ENCODE data around the gene C1orf159.

The C1orf159 gene

DNA sequence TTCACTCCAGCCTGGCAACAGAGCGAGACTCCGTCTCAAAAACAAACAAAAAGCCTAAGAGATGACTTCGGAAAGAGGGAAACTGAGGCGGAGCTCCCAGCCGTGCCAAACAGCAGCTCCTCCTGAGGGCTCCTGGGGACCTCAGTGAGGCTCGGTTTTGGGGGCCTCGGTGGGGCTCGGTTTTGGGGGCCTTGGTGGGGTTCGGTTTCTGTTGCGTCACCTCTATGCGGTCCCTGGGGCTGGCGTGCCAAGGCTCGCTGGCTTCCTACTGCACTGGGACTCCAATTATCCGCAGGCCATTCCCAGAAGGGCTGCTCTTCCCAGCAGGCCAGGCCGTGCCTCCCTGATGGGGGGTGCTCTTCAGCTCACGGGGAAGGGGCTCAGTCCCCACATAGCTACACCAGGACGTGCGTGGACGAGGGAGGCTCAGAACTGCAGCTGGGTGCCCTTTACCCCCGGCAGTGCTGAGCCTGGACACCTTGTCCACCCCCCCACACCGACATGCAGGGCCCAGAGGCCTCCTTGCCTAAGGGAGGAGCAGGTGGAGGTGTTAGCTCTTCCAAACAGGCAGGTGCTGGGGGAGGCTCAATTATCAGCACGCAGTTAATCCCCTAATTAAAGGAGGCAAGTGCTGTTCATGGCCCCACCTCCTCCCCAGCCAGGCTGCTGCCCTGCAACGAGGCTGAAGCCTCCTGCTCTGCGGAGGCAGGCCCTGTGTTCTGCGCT lies 5.1 kb upstream of the C1orf159 start:
- Histone ChIP-seq H3K9me3 (ENCODE audit: control insufficient read depth, low read length) (no peaks in the 10 kb centered on the region), H3K36me3 (ENCODE audit: control insufficient read depth, insufficient read depth, low read length, severe bottlenecking) (no peaks in the 10 kb centered on the region), H3K4me1 (ENCODE audit: control insufficient read depth, insufficient read depth, low read length) (peaks cover 4% of the 10 kb centered on the region), H3K27me3 (replicated peaks; ENCODE audit: control insufficient read depth, insufficient read depth, low read length) (peaks cover 27% of the 10 kb centered on the region), H3K4me3 (ENCODE audit: low read length) (no peak overlapping the region), H3K9ac (ENCODE audit: low read length) (no peak overlapping the region)
- DNase-seq (ENCODE audit: low read depth) = no peak

DNA sequence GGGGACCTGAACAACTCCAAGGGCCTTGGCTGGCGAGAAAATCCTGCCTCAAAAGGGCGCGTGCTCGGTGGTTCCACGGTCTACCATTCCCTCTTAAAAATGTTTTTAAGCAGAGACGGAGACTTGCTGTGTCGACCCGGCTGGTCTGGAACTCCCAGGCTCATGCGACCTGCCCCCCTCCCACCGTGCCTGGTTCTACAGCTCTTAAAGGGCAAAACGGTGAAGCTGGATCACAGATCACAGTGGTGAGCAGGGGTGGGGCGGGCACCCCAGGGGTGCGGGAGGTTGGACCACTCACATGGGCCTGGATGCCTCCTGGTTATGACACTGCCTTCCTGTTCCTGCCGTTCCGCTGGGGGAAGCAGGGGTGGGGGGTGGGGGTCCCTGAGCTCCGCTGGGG lies 4.2 kb upstream of the C1orf159 start:
- Histone ChIP-seq H3K36me3 (ENCODE audit: control insufficient read depth, insufficient read depth, low read length, severe bottlenecking) (no peaks in the 10 kb centered on the region), H3K9me3 (ENCODE audit: control insufficient read depth, low read length) (no peaks in the 10 kb centered on the region), H3K27me3 (replicated peaks; ENCODE audit: control insufficient read depth, insufficient read depth, low read length) (peaks cover 27% of the 10 kb centered on the region), H3K4me3 (ENCODE audit: low read length) (no peak overlapping the region), H3K9ac (ENCODE audit: low read length) (no peak overlapping the region), H3K4me1 (ENCODE audit: control insufficient read depth, insufficient read depth, low read length) (peaks cover 4% of the 10 kb centered on the region)
- DNase-seq (ENCODE audit: low read depth) = no peak

DNA sequence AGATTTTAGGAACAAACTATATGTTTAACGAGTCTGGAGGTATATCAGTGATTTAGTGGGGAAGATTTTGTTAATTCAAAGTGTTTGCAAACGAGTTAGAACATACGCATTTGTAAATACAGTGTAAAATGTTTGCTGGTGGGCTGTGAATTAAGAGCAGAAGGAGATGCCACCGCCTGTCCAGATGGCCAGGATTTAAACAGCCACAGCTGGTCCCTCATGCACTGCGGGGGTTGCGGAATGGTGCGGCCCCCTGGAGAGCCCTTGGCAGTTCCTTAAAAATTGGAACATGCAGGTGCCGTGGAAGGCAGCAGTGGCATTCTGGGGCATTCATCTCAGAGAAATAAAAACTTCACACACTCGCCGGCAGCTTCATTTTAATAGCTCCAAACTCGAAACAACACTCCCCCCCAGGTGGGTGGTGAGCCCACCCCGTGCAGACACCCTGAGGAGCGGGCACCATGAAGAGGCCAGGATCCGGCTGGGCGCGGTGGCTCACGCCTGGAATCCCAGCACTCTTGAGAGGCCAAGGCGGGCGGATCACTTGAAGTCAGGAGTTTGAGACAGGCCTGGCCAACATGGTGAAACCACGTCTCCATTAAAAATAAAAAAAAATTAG lies 3.5 kb upstream of the C1orf159 start:
- DNase-seq (ENCODE audit: low read depth) = no peak
- H3K4me3 ChIP-seq (ENCODE audit: low read length) = no peak overlapping the region
- no peaks in the 10 kb centered on the region for H3K36me3 ChIP-seq (ENCODE audit: control insufficient read depth, insufficient read depth, low read length, severe bottlenecking)
- H3K9me3 ChIP-seq (ENCODE audit: control insufficient read depth, low read length) = no peaks in the 10 kb centered on the region
- peaks cover 27% of the 10 kb centered on the region for H3K27me3 ChIP-seq (replicated peaks; ENCODE audit: control insufficient read depth, insufficient read depth, low read length)
- no peak overlapping the region for H3K9ac ChIP-seq (ENCODE audit: low read length)
- peaks cover 7% of the 10 kb centered on the region for H3K4me1 ChIP-seq (ENCODE audit: control insufficient read depth, insufficient read depth, low read length)

DNA sequence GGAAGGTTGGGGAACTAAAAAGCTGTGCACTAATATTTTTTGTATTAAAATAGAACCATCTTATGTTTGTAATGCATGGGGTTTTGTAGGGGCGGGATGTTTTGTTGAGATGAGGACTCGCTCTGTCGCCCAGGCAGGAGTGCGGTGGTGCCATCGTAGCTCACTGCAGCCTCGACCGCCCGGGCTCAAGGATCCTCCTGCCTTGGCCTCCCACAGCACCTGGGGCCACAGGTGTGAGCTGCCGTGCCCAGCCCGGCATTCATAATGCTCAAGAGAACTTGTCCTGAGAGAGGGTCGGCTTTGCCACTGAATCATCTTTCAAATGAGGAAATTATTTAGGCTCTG lies 3.0 kb upstream of the C1orf159 start:
- Histone ChIP-seq H3K9me3 (ENCODE audit: control insufficient read depth, low read length) (no peaks in the 10 kb centered on the region), H3K36me3 (ENCODE audit: control insufficient read depth, insufficient read depth, low read length, severe bottlenecking) (no peaks in the 10 kb centered on the region), H3K9ac (ENCODE audit: low read length) (no peak overlapping the region), H3K4me3 (ENCODE audit: low read length) (no peak overlapping the region), H3K4me1 (ENCODE audit: control insufficient read depth, insufficient read depth, low read length) (peaks cover 7% of the 10 kb centered on the region), H3K27me3 (replicated peaks; ENCODE audit: control insufficient read depth, insufficient read depth, low read length) (peaks cover 27% of the 10 kb centered on the region)
- DNase-seq (ENCODE audit: low read depth) = no peak

DNA sequence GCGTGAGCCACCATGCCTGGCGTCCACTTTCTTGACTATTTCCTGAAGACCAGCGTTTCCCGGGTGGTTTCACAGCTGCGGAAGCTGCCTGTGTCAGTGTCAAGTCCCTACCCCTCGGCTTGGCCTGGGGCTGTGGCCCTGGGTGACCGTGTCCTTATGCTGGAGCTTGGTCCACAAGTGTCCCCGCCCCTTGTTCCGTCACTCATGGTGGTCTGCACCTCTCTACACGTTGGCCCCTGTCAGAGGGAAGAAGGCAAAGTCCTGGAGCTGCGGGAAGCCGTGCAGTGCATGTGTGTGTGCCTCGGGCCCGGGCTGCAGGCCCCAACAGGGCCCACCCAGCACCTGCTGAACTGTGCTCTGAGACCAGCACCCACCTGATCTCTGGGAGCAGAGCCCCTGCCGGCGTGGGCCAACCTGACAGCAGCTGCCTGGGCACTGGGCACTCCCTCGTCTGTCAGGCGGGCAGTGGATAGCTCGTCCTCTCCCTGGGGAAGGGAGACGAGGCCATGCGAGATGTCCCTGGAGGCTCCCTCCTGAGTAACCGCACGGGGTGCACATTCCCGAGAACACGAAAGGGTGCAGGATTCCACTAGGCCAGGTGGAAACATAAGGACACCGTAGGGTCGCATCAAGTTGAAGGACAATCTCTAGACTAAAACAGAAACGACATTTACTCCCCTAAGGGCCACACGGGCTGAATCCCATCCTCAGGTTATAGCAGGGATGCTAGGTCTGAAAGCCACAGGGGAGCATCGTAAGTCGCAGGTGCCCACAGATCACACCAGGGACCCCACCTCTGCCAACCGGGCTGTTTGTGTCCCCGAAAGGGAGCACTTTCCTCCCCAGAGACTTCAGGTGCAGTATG lies 2.4 kb upstream of the C1orf159 start:
- H3K9me3 ChIP-seq (ENCODE audit: control insufficient read depth, low read length) = no peaks in the 10 kb centered on the region
- no peak for DNase-seq (ENCODE audit: low read depth)
- no peak overlapping the region for H3K4me3 ChIP-seq (ENCODE audit: low read length)
- H3K36me3 ChIP-seq (ENCODE audit: control insufficient read depth, insufficient read depth, low read length, severe bottlenecking) = no peaks in the 10 kb centered on the region
- peaks cover 7% of the 10 kb centered on the region for H3K4me1 ChIP-seq (ENCODE audit: control insufficient read depth, insufficient read depth, low read length)
- H3K9ac ChIP-seq (ENCODE audit: low read length) = no peak overlapping the region
- H3K27me3 ChIP-seq (replicated peaks; ENCODE audit: control insufficient read depth, insufficient read depth, low read length) = peaks cover 27% of the 10 kb centered on the region

DNA sequence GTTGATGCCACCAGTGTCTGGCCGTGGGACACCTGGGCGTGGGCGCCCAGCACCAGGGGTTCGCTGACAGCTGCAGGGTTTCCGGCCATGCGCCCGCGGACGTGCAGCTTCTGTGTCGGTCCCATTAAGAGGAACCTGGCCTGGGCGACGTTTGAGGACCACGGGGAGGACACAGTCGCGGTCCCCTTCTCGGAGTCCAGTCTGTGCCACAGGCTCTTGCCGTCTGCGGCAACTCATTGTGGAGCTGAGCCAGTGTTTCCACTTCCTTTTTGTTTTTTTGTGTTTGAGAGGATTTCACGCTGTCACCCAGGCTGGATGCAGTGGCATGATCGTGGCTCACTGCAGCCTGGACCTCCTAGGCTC lies 1.6 kb upstream of the C1orf159 start:
- Histone ChIP-seq H3K9ac (ENCODE audit: low read length) (no peak overlapping the region), H3K36me3 (ENCODE audit: control insufficient read depth, insufficient read depth, low read length, severe bottlenecking) (no peaks in the 10 kb centered on the region), H3K4me1 (ENCODE audit: control insufficient read depth, insufficient read depth, low read length) (peaks cover 7% of the 10 kb centered on the region), H3K27me3 (replicated peaks; ENCODE audit: control insufficient read depth, insufficient read depth, low read length) (peaks cover 27% of the 10 kb centered on the region), H3K9me3 (ENCODE audit: control insufficient read depth, low read length) (no peaks in the 10 kb centered on the region), H3K4me3 (ENCODE audit: low read length) (no peak overlapping the region)
- no peak for DNase-seq (ENCODE audit: low read depth)

DNA sequence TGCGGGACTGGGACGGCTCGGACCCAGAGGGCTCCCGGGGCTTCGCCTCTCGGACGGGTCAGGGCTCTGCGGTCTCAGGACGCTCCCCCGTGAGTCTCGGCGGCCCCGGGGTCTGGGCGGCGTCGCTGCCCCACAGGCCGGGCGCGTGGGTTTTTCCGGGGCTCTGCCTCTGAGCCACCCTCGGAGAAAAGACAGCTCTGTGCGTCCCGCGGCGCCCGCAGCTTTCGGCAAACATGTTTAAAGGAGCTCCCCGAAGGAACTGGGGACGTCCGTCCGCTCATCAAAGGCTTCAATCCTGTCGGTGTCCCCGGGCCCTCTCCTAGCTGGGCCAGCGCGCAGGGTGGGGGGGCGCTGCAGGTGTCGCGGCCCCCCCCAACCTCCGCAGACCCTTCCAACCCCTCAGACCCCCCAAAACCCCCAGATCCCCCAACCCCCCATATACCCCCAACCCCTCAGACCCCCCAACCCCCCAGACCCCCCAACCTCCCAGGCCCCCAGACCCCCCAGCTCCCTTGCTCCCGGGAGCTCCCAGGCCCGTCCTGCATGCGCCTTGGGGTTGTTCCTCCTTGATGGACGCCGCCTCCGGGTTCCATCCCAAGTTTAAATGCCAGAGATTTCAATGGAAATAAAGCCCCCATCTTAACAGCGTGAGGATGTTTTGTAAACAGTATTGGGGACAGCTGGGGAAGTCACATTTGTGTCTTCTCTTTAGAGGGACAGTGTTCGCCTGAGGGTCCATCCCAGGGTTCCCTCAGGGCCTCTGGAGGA lies 996 bp upstream of the C1orf159 start:
- H3K9me3 ChIP-seq (ENCODE audit: control insufficient read depth, low read length) = no peaks in the 10 kb centered on the region
- peak; percentile 62 for DNase-seq (ENCODE audit: low read depth)
- H3K4me1 ChIP-seq (ENCODE audit: control insufficient read depth, insufficient read depth, low read length) = peaks cover 3% of the 10 kb centered on the region
- H3K4me3 ChIP-seq (ENCODE audit: low read length) = peak overlapping the region; percentile 80
- peaks cover 27% of the 10 kb centered on the region for H3K27me3 ChIP-seq (replicated peaks; ENCODE audit: control insufficient read depth, insufficient read depth, low read length)
- peak overlapping the region; percentile 69 for H3K9ac ChIP-seq (ENCODE audit: low read length)
- no peaks in the 10 kb centered on the region for H3K36me3 ChIP-seq (ENCODE audit: control insufficient read depth, insufficient read depth, low read length, severe bottlenecking)

DNA sequence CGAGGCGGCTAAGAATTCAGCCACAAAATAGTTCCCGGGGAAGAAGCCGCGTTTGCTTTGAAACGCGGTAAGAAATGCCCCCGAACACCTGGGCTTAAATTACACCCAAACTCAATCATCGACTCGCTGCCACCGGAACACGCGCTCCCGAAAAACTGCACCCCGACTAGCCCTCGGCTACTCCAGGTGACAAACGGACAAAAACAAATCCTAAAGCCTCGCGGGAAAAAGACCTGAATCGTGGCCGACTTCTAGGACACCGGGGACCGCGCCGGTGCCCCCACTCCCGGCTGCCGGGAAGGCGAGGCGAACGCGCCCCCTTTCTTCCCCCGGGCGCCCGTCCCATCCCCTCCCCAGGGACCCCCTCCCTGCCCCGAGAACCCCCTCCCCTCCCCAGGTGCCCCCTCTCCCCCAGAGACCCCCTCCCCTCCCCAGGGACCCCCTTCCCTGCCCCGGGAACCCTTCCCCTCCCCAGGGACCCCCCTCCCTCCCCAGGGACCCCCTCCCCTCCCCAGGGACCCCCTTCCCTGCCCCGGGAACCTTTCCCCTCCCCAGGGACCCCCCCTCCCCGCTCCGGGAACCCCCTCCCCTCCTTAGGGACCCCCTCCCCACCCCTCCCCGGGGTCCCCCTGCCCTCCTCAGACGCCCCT lies 628 bp downstream of the C1orf159 start:
- Histone ChIP-seq H3K4me3 (ENCODE audit: low read length) (peak overlapping the region; percentile 79), H3K9ac (ENCODE audit: low read length) (peak overlapping the region; percentile 79), H3K36me3 (ENCODE audit: control insufficient read depth, insufficient read depth, low read length, severe bottlenecking) (no peaks in the 10 kb centered on the region), H3K27me3 (replicated peaks; ENCODE audit: control insufficient read depth, insufficient read depth, low read length) (peaks cover 24% of the 10 kb centered on the region), H3K9me3 (ENCODE audit: control insufficient read depth, low read length) (no peaks in the 10 kb centered on the region), H3K4me1 (ENCODE audit: control insufficient read depth, insufficient read depth, low read length) (peaks cover 3% of the 10 kb centered on the region)
- DNase-seq (ENCODE audit: low read depth) = peak; percentile 45

DNA sequence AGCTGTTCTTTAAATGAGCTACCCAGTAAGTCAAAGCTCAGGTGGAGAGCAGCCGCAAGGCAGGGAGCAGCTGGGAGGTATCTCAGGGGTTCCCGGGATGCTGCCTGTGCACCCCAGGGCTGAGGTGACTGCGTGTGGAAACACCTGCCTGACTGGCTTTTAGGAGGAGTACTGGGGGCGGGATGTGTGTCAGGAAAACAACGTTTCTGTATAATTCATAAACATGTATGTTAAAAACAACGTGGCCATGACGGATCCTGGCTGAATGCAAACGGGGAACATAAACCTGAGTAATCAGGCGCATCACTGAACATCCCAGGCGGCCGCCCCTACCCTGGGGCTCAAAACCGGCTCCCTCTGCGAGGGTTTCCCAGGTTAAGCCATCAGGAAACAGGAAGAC lies 1.5 kb downstream of the C1orf159 start:
- DNase-seq (ENCODE audit: low read depth) = no peak
- Histone ChIP-seq H3K36me3 (ENCODE audit: control insufficient read depth, insufficient read depth, low read length, severe bottlenecking) (no peaks in the 10 kb centered on the region), H3K27me3 (replicated peaks; ENCODE audit: control insufficient read depth, insufficient read depth, low read length) (peaks cover 23% of the 10 kb centered on the region), H3K4me1 (ENCODE audit: control insufficient read depth, insufficient read depth, low read length) (peaks cover 3% of the 10 kb centered on the region), H3K9me3 (ENCODE audit: control insufficient read depth, low read length) (no peaks in the 10 kb centered on the region), H3K9ac (ENCODE audit: low read length) (no peak overlapping the region), H3K4me3 (ENCODE audit: low read length) (no peak overlapping the region)

DNA sequence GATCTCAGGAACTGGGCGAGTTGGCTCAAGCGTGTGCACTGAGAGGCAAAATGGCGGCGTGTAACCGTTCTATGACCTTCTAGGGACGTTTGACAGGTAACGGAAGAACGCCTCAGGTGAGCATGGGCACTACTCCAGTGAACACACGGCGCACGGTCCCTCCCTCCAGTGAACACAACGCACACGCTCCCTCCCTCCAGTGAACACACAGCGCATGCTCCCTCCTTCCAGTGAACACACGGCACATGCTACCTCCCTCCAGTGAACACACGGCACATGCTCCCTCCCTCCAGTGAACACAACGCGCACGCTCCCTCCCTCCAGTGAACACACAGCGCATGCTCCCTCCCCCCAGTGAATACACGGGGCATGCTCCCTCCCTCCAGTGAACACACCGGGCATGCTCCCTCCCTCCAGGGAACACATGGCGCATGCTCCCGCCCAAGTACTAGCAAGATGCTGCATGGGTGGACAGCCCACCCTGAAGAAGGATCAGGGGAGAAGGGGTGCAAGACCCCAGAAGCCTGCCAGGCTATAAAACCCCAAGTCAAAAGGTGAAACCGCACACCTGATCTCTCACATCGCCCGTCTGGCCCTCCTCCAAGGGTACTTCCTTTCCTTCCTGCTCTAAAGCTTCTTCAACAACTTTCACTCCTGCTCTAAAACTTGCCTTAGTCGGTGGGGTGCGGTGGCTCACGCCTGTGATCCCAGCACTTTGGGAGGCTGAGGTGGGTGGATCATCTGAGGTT lies 3.5 kb downstream of the C1orf159 start:
- Histone ChIP-seq H3K9me3 (ENCODE audit: control insufficient read depth, low read length) (no peaks in the 10 kb centered on the region), H3K4me3 (ENCODE audit: low read length) (no peak overlapping the region), H3K4me1 (ENCODE audit: control insufficient read depth, insufficient read depth, low read length) (peaks cover 3% of the 10 kb centered on the region), H3K36me3 (ENCODE audit: control insufficient read depth, insufficient read depth, low read length, severe bottlenecking) (no peaks in the 10 kb centered on the region), H3K27me3 (replicated peaks; ENCODE audit: control insufficient read depth, insufficient read depth, low read length) (peaks cover 4% of the 10 kb centered on the region), H3K9ac (ENCODE audit: low read length) (no peak overlapping the region)
- no peak for DNase-seq (ENCODE audit: low read depth)
